Neuron (in vitro differentiated cells): Measurements from ENCODE around the gene CFAP61.

ENCODE experiments used
- H2AFZ ChIP-seq: one replicate; pipeline ENCODE4 v1.6.1; 2013; ENCODE audit warnings: low read depth, mild to moderate bottlenecking, inconsistent platforms, low read length, moderate library complexity
- H3K27me3 ChIP-seq: one replicate; pipeline ENCODE4 v1.6.1; 2013; ENCODE audit warnings: low read length; ENCODE audit not compliant: insufficient read depth
- H3K36me3 ChIP-seq: one replicate; pipeline ENCODE4 v1.6.1; 2013; ENCODE audit warnings: low read length; ENCODE audit not compliant: insufficient read depth
- H3K4me1 ChIP-seq: one replicate; pipeline ENCODE4 v1.6.1; 2013; ENCODE audit warnings: low read length; ENCODE audit not compliant: insufficient read depth
- H3K4me3 ChIP-seq: 2 replicates; pipeline ENCODE4 v1.5.1; 2013; ENCODE audit warnings: mild to moderate bottlenecking, low read length, moderate library complexity
- H3K9me3 ChIP-seq: one replicate; pipeline ENCODE4 v1.6.1; 2013; ENCODE audit warnings: low read length

CFAP61 gene

DNA sequence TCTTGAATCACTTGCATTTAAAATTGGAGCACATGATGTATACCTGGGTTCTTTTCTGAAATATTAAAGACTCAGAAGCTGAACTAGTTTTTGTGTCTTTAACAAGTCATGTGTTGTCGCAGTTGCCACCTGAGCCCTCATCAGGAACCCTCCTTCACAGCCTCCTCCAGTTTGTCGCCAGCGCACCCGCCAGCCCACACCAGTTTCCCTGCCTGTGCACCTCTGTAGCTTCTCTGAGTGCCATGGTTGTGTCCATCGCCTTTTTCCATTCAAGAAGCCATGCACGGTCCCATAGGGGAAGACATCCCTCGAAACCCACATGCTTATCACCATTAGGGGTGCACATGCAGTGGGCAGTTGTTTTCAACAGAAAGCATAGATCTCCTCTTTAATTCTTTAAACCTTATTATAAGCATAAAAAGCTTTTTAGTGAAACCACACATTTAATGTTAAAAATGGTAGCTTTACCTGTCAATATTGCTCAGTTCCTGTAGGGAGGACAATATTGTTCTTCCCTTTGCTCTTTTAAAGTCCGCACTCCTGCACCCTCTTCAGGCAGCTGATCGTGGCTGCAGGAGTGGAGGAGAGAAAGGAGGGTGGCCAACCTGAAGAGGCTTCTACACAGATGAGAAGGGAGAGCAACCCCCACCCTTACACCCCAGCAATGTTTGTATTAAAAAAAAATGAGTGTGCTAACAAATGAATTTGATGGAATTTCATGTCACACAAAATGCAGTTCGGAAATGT is 121.9 kb downstream of the CFAP61 start:
- Histone ChIP-seq H2AFZ (no peak overlapping the region), H3K9me3 (peaks cover 2% of the 10 kb centered on the region), H3K4me1 (no peaks in the 10 kb centered on the region), H3K4me3 (no peak overlapping the region), H3K36me3 (no peaks in the 10 kb centered on the region), H3K27me3 (no peaks in the 10 kb centered on the region)

DNA sequence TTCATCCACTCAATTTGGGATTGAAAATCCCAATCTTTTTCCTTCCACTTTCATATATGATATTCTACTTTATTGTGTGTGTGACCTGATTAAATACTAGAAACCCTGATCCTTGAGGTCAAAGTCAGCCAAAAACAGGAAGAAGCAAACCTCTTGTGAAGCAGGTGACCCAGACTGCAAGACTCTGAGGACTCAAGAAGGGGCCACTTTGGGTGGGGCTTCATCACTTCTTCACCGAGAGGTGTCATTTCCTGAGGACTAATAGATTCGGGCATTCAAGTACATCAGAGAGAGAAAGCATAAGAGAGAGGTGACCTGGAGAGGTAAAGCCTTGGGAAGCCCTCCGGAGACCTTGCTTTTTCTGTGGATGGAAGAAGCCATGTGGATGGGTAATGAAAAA is 129.0 kb downstream of the CFAP61 start:
- no peak overlapping the region for H3K4me3 ChIP-seq
- H3K36me3 ChIP-seq: no peaks in the 10 kb centered on the region

DNA sequence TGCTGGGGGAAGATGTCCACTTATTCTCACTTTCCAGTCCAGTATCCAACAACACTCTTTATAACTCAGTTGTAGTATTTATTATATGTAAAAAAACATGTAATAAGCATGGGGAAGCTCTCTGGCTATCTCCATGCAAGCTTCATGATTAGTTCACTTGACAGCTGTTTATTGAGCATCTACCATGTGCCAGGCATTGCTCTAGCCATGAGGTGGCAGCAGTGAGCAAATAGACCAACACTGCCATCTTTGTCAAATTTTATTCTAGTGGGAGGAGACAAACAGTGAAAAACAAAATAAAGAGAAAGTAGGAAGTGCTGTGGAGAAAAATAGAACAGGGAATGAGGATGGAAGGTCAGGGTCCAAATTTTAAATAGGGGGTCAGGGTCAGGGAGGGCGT is 131.8 kb downstream of the CFAP61 start:
- Histone ChIP-seq H3K36me3 (no peaks in the 10 kb centered on the region), H3K4me1 (no peaks in the 10 kb centered on the region), H3K9me3 (no peaks in the 10 kb centered on the region), H3K27me3 (no peaks in the 10 kb centered on the region), H2AFZ (no peak overlapping the region), H3K4me3 (no peak overlapping the region)

More for the DNA sequence above, 129.0 kb downstream of the CFAP61 start:
- Histone ChIP-seq H3K4me1 (no peaks in the 10 kb centered on the region), H3K27me3 (no peaks in the 10 kb centered on the region), H3K9me3 (no peaks in the 10 kb centered on the region), H2AFZ (no peak overlapping the region)

DNA sequence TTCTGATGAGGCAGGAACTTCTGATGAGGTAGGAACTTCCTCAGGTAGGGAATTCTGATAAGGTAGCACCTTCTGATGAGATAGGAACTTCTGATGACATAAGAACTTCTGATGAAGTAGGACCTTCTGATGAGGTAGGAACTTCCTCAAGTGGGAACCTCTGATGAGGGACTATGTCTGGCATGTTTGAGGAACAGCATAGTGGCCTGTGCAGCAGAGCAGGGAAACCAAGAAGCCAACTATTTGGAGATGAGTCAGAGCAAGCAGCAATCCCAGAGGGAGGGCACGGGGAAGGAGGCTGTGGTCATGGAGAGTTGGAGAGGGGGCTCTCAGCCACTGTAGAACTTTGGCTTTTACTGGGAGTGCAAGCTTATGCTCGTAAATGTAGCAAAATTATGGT is 132.4 kb downstream of the CFAP61 start:
- Histone ChIP-seq H3K36me3 (no peaks in the 10 kb centered on the region), H3K4me1 (no peaks in the 10 kb centered on the region), H3K9me3 (no peaks in the 10 kb centered on the region), H2AFZ (no peak overlapping the region), H3K4me3 (no peak overlapping the region), H3K27me3 (no peaks in the 10 kb centered on the region)

DNA sequence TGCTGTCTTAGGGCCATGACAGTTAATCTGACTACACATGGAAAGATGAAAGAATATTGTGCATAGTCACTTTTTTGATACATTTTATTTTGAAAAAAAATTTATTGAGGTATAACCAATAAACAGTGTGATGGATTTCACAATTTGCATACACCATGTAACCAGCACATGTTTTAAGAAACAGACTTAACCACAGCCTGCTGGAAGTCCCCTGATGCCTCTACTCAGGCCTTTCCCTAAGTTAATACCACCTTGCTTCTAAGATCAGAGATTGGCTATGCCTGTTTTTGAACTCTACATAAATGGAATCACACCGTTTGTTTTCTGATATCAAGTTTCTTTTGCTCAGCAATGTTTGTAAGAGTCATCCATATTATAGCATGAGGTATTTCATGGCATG is 136.3 kb downstream of the CFAP61 start:
- no peaks in the 10 kb centered on the region for H3K4me1 ChIP-seq

DNA sequence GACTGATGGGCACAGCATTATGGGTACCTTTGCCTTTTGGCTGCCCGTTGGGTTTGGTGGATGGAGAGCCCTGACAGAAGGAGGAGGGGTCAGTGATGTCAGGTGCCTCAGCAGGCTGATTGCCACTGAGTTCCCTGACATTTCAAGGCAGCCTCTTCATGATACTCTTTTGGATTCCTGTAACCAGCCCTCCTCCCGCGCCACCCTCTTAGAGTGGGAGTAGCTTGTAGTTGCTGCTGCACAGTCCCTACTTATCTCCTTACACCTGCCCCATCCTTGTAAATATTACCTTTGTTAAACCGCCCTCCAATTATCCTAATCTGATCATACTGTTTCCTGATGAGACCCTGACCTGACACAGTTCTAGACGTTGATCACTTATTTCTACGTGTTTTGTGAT is 140.0 kb downstream of the CFAP61 start:
- no peaks in the 10 kb centered on the region for H3K27me3 ChIP-seq
- no peaks in the 10 kb centered on the region for H3K4me1 ChIP-seq
- no peaks in the 10 kb centered on the region for H3K36me3 ChIP-seq

More for the DNA sequence above, 136.3 kb downstream of the CFAP61 start:
- no peaks in the 10 kb centered on the region for H3K27me3 ChIP-seq
- H3K9me3 ChIP-seq: no peaks in the 10 kb centered on the region
- no peak overlapping the region for H2AFZ ChIP-seq
- no peak overlapping the region for H3K4me3 ChIP-seq
- H3K36me3 ChIP-seq: no peaks in the 10 kb centered on the region

DNA sequence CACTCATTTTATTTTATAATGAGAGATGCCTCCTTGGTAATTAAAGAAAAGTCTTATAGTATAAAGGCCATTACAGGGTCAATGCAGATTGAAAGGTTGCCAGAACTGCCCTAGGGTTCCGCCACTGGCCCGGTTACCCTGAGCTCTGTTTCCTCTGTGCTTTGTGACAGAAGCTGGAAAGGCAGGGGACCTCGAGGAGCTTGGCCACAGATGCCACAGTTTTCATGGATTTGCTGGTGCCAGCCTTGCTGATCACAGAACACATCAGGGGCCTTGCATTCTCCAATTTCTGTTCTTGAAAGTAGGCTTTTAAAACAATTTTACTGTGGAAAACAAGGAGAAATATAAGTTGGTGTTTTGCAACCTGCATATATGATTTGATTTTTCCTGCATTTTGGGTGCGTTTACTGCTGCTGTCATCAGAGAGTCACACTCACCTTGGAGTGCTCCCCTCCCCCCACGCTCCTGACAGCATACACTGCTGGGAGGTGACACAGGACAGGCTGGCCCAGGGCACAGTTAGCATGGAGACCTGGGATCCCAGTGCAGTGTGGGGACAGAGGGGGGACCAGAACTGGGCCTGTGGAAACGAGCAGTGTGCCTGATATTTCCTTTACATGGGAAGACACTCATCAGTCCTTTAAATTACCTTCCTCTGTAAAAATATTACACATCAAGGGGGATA is 142.8 kb downstream of the CFAP61 start:
- Histone ChIP-seq H3K27me3 (no peaks in the 10 kb centered on the region), H3K4me3 (no peak overlapping the region), H2AFZ (no peak overlapping the region), H3K4me1 (peaks cover 10% of the 10 kb centered on the region), H3K36me3 (no peaks in the 10 kb centered on the region), H3K9me3 (no peaks in the 10 kb centered on the region)

More for the DNA sequence above, 140.0 kb downstream of the CFAP61 start:
- Histone ChIP-seq H3K4me3 (no peak overlapping the region), H2AFZ (no peak overlapping the region), H3K9me3 (no peaks in the 10 kb centered on the region)

DNA sequence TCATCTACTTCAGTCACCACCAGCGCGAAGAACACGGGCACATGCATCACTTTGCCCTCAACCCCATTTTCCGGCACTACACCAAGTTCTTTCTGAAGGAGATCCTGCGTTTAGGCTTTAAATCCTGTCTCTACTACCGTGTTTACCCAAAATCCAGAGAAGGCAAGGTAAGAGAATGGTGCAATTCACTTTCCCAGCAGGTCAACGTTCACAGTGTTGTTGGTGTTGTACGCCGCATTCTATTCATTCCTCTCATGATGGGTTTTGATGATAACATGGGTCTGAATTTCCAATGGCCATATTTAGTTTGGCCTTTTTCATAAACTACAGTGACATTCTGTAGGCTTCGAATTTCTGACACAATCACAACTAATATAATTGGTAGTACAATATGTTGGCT is 144.3 kb downstream of the CFAP61 start:
- Histone ChIP-seq H3K27me3 (no peaks in the 10 kb centered on the region), H2AFZ (no peak overlapping the region), H3K4me3 (no peak overlapping the region), H3K4me1 (peaks cover 15% of the 10 kb centered on the region), H3K36me3 (no peaks in the 10 kb centered on the region), H3K9me3 (no peaks in the 10 kb centered on the region)

DNA sequence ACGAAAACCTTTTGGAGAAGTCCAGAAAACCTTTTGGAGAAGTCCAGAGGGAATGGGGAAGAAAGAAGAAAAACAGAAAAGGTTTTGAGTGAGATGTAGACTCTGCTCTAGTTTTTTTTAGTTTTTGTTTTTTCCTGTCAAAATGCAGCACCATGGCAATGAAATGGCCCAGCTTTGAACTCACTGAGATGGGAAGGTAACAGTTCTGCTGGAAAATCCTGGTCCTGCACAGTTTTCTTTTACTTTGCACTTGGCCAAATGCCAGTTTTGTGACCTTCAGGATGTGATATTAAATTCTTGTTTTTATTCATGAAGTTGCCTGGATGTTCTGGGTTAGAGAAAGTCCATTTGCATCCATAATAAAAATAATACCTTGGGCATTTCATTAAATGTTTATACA is 145.7 kb downstream of the CFAP61 start:
- H3K4me3 ChIP-seq: no peak overlapping the region
- H3K4me1 ChIP-seq: peaks cover 15% of the 10 kb centered on the region

DNA sequence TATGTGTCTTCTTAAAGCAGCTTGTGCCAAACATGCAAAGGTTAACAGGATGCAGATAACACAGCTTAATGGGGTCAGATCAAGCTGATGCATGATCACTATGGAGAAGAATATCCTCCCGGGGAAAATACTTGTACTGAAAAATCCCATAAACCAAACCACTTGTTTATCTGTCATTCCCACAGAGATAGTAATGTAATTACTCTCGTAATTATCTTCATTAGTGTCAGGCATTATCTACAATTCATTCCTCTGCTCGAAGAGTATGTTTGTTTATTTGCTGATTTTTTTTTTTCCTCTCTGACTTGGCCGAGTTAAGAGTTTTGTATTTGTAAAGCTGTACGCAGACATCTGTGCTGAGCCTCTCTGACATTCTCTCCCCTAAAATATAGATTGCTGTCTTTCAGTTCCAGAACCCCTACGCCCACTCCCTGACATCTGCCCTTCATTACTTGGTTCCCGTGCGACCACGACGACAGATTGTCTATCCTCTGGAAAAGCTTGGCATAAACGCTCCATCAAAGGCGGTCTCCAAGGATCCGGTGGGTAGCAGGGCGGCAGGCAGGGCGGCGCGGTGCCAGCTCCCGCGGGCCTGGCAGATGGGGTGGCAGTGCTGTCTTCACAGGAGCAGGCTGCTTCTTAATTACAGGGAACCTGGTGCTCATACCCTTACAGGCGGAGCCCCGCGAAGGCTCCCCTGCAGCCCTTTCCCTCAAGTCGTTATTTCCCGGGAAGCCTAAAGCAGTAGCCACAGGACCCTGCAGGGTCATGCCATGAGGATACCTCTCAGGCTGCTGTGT is 147.2 kb downstream of the CFAP61 start:
- H3K9me3 ChIP-seq: no peaks in the 10 kb centered on the region
- no peak overlapping the region for H3K4me3 ChIP-seq
- H3K4me1 ChIP-seq: peaks cover 25% of the 10 kb centered on the region
- no peaks in the 10 kb centered on the region for H3K36me3 ChIP-seq
- no peaks in the 10 kb centered on the region for H3K27me3 ChIP-seq
- H2AFZ ChIP-seq: no peak overlapping the region

More for the DNA sequence above, 145.7 kb downstream of the CFAP61 start:
- no peak overlapping the region for H2AFZ ChIP-seq
- H3K27me3 ChIP-seq: no peaks in the 10 kb centered on the region
- no peaks in the 10 kb centered on the region for H3K9me3 ChIP-seq
- no peaks in the 10 kb centered on the region for H3K36me3 ChIP-seq

DNA sequence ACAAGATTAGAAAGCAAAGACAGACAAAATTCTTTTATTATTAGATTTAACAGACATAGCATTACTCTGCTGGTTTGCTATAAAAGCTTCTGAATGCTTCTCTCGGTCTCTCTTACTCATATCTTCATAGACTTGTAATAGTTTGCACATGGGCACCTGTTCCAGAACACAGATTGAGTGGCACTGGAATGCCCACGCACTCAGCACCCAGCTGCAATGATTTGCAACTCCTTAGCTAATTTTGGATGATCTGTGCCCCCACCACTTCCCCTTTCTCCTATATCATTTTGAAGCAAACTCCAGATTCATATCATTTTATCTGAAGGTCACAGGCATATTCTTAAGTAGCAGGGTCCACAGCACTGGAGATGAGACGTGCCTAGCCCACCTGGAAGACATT is 148.8 kb downstream of the CFAP61 start:
- H2AFZ ChIP-seq: no peak overlapping the region
- H3K4me1 ChIP-seq: peaks cover 28% of the 10 kb centered on the region
- no peak overlapping the region for H3K4me3 ChIP-seq
- H3K27me3 ChIP-seq: no peaks in the 10 kb centered on the region
- no peaks in the 10 kb centered on the region for H3K9me3 ChIP-seq
- no peaks in the 10 kb centered on the region for H3K36me3 ChIP-seq

DNA sequence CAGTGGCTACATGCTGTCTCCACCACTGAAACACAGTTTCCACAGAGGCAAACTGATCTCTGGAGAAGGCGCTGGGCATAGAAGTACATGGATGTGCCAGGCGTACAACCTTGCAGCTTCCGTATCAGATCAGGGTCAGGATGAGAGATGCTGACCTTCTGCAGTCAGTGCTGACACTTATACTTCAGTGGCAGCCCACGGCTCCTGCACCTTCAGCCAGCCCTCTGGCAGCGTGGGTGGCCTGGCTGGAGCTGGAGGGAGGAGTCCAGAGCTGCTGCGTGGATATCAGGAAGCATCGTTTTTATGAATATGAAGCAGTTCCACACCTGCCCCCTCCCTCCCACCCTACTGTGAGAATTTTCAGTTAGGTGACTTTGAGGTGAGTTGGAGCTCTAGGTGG is 149.3 kb downstream of the CFAP61 start:
- Histone ChIP-seq H2AFZ (no peak overlapping the region), H3K27me3 (no peaks in the 10 kb centered on the region), H3K4me3 (no peak overlapping the region), H3K36me3 (no peaks in the 10 kb centered on the region), H3K9me3 (no peaks in the 10 kb centered on the region), H3K4me1 (peaks cover 28% of the 10 kb centered on the region)

DNA sequence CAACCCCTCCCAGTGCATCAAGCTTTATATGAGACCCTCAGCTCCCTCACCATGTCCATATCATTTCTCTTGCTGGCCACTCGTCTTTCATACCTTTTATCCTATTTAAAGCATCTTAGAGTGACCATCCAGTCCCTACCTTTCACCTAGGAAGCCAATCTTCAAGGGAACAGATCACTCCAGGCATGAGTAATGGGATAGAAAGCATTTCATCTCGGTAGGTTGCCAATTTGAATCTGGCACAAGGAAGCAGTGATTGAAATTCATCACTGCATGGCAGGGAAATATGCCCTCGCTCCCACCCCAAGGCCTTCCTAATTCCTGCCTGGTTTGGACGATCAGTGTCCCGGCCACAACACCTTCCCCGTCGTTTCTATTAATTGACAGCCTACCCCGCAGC is 150.4 kb downstream of the CFAP61 start:
- Histone ChIP-seq H2AFZ (no peak overlapping the region), H3K27me3 (no peaks in the 10 kb centered on the region), H3K4me1 (peaks cover 38% of the 10 kb centered on the region), H3K36me3 (no peaks in the 10 kb centered on the region), H3K4me3 (no peak overlapping the region), H3K9me3 (no peaks in the 10 kb centered on the region)
